T-helper 1 cell treated with Interleukin-12 subunit alpha and Interleukin-12 subunit beta and Interleukin-4 antibody, amounts not matched to agents 30 μg/mL and 1 μg/mL, for 36 hours (primary cell): ENCODE measurements around the gene WAS.

Source experiments
- H3K27ac Mint-ChIP-seq: one replicate; pipeline ENCODE4 v1.8.0; 2021; ENCODE audit warnings: mild to moderate bottlenecking, mixed read lengths
- H3K27me3 Mint-ChIP-seq: one replicate; pipeline ENCODE4 v1.8.0; 2021; ENCODE audit warnings: low read depth, mixed read lengths
- H3K36me3 Mint-ChIP-seq: one replicate; pipeline ENCODE4 v1.8.0; 2021; ENCODE audit warnings: low read depth, mixed read lengths
- H3K4me1 Mint-ChIP-seq: one replicate; pipeline ENCODE4 v1.8.0; 2021; ENCODE audit warnings: low read depth, mixed read lengths
- H3K4me3 Mint-ChIP-seq: one replicate; pipeline ENCODE4 v1.8.0; 2021; ENCODE audit warnings: mild to moderate bottlenecking, moderate library complexity, mixed read lengths
- H3K9me3 Mint-ChIP-seq: one replicate; pipeline ENCODE4 v1.8.0; 2021; ENCODE audit warnings: mixed read lengths

The WAS gene

DNA sequence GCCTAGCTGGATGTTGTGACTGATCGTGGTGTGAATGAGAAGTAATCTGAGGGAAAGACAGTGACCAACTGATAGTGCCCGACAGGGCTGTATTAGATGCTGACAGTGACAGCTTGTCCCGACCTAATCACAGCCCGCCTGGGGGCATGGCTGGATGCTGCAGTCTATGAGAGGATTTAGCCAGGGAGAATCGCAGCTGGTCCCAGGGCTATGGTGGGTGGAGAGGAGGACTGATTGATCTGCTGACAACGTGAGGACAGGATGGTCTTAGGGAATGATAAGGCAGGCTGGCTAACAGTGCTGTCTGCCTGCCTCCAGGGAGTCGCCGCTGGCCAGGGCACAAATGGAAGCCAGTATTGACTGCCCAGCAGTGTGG, 12.3 kb downstream of the WAS start:
- H3K27me3 Mint-ChIP-seq, result no peaks in the 10 kb centered on the region
- H3K9me3 Mint-ChIP-seq, result no peaks in the 10 kb centered on the region
- H3K36me3 Mint-ChIP-seq, result peaks cover 20% of the 10 kb centered on the region
- H3K4me1 Mint-ChIP-seq, result peaks cover 19% of the 10 kb centered on the region
- H3K4me3 Mint-ChIP-seq, result peak overlapping the region; percentile 89
- peak overlapping the region; percentile 95 for H3K27ac Mint-ChIP-seq

DNA sequence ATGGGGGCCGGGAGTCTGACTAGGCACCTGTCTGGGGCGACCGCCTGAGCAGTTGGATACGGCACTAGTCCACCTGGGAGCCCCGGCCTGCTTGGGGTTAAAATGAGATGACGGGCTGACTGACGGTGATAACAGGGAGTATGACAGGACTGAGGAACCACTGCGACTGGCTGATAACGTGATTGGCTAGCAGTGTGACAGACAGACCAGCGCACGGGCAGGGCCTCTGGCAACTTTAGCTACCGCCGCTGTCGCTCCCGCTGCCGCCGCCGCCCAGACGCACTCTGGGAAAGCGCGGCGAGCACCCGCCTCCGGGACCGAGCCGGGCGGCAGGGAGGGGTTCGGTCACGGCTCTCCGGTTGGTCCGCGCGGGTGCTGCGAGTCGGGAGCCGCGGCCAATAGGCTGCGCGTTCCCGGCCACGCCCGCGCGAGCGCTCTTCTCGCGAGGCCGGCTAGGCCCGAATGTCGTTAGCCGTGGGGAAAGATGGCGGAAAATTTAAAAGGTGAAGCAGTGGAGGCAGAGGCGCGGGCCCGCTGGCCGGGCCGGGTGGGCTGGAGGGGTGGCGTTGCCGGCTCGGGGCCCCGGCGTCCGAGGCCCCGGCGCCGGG, 12.8 kb downstream of the WAS start, which contains the start of gene SUV39H1:
SUV39H1 (plus strand) TSS at position 434 of the 608 bp plus-strand sequence; CDS start at position 485, 51 bp downstream.
- Mint-ChIP-seq H3K36me3 (peaks cover 18% of the 10 kb centered on the region), H3K27ac (peak within 1 kb of the TSS; percentile 95), H3K27me3 (no peaks in the 10 kb centered on the region), H3K9me3 (no peaks in the 10 kb centered on the region), H3K4me3 (peak within 1 kb of the TSS; percentile 89), H3K4me1 (peaks cover 19% of the 10 kb centered on the region)

DNA sequence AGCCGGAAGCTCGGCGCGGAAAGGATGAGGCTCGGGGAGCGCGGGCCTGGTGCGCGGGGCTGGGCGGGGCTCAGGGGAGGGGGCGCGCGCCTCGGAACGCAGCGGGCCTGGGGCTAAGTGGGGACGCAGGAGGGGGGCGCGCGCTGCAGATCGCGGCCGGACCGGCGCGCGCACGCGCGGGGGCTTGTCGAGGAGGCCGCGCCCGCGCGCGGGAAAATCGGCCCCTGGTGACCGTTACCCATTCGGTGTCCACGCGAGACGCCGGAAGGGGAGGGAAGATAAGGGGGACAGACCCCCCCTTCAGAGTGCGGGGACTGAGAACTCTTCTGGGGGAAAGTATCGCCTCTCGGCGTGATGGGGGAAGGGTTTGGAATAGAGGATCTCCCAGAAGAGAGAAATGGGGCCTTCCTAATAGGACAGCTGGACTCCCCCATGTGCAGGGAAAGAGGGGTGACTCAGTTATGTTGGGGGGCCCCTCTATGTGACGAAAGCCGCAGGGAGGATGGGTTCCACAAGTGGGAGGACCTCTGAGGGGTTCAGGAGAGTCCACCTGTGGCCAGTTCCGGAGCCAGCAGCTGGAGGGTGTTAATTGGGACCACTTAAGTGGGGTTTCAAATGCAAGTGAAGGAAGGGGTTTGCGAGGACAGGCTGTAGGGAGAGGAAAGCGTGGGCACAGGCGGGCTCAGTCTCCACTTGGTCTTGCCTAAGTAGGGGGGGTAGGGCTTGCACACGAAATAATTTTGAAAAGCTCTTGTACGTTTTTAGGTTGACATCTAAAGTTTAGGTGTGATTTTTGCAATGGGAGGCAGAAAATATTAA, 13.5 kb downstream of the WAS start:
- peak overlapping the region; percentile 88 for H3K4me3 Mint-ChIP-seq
- H3K36me3 Mint-ChIP-seq, result peaks cover 15% of the 10 kb centered on the region
- peak overlapping the region; percentile 89 for H3K27ac Mint-ChIP-seq
- no peaks in the 10 kb centered on the region for H3K9me3 Mint-ChIP-seq
- no peaks in the 10 kb centered on the region for H3K27me3 Mint-ChIP-seq
- H3K4me1 Mint-ChIP-seq, result peaks cover 19% of the 10 kb centered on the region

DNA sequence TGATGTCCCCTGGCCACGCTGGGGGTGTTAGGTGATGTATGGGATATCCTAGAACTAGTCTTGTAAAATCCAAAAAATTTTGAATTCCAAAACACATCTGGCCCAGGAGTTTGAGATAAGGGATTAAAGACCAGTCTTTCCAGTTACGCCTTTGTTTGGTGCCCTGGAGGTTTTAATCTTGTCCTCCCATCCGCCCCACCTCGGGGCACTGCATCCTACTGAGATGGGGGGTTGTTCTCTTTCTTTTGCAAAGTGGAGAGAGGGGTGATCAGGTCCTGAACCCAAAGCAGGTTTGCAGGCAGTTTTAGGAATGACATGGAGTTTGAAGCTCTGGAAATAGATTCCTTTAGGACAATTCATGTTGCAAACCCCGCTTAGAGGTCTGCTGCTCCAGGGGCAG, 14.7 kb downstream of the WAS start:
- H3K27me3 Mint-ChIP-seq, result no peaks in the 10 kb centered on the region
- peak overlapping the region; percentile 89 for H3K27ac Mint-ChIP-seq
- peaks cover 23% of the 10 kb centered on the region for H3K4me1 Mint-ChIP-seq
- no peaks in the 10 kb centered on the region for H3K9me3 Mint-ChIP-seq
- H3K4me3 Mint-ChIP-seq, result peak overlapping the region; percentile 88
- H3K36me3 Mint-ChIP-seq, result peaks cover 20% of the 10 kb centered on the region

GRCh38 chrX:48700246-48700645, 16.6 kb downstream of the WAS start:
- Mint-ChIP-seq H3K4me3 (no peak overlapping the region), H3K4me1 (peaks cover 31% of the 10 kb centered on the region), H3K9me3 (no peaks in the 10 kb centered on the region), H3K27me3 (no peaks in the 10 kb centered on the region), H3K36me3 (peaks cover 26% of the 10 kb centered on the region), H3K27ac (no peak overlapping the region)

DNA sequence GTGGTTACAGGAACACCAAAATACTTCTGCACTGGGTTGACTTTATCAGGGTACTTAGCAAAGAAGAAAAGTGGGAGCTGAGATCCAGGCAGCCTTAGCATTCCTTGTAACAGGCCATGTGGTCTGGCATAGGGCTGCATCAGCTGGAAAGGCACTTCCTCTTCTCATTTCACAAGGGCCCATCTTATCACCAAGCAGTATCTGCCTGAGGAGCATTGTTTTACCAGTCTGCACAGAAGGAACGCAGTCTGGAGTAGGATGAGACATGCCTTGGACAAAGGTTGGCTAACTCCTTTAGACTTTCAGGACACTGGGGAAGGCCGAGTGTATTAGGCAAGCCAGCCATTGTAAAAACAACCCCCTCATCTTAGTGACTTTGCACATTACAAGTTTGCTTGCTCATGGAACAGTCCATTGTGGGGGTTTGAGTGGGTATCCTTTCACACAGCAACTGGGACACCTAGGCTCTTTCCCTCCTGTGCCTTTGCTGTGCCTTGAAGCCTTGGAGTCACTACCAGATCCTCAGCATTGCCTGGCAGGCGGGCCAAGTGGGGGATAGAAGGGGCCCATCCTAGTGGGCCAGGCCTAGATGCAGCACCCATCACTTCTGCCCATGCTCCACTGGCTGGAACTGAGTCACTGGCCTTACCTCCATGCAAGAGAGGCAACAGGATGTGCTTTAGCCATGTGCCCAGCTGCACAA, 17.5 kb downstream of the WAS start:
- peaks cover 24% of the 10 kb centered on the region for H3K4me1 Mint-ChIP-seq
- H3K27ac Mint-ChIP-seq, result no peak overlapping the region
- peaks cover 24% of the 10 kb centered on the region for H3K36me3 Mint-ChIP-seq
- no peak overlapping the region for H3K4me3 Mint-ChIP-seq
- no peaks in the 10 kb centered on the region for H3K27me3 Mint-ChIP-seq
- no peaks in the 10 kb centered on the region for H3K9me3 Mint-ChIP-seq

- no peak overlapping the region for H3K27ac Mint-ChIP-seq
- H3K9me3 Mint-ChIP-seq, result no peaks in the 10 kb centered on the region
- H3K27me3 Mint-ChIP-seq, result no peaks in the 10 kb centered on the region
- peaks cover 24% of the 10 kb centered on the region for H3K36me3 Mint-ChIP-seq
- H3K4me3 Mint-ChIP-seq, result no peak overlapping the region
- peaks cover 22% of the 10 kb centered on the region for H3K4me1 Mint-ChIP-seq
Observed at GRCh38 chrX:48702032-48702431, 18.4 kb downstream of the WAS start.

- peaks cover 21% of the 10 kb centered on the region for H3K36me3 Mint-ChIP-seq
- no peak overlapping the region for H3K4me3 Mint-ChIP-seq
- H3K4me1 Mint-ChIP-seq, result peaks cover 17% of the 10 kb centered on the region
- H3K27ac Mint-ChIP-seq, result peak overlapping the region; percentile 63
- H3K27me3 Mint-ChIP-seq, result no peaks in the 10 kb centered on the region
- no peaks in the 10 kb centered on the region for H3K9me3 Mint-ChIP-seq
Observed at GRCh38 chrX:48702716-48703115, 19.1 kb downstream of the WAS start.

DNA sequence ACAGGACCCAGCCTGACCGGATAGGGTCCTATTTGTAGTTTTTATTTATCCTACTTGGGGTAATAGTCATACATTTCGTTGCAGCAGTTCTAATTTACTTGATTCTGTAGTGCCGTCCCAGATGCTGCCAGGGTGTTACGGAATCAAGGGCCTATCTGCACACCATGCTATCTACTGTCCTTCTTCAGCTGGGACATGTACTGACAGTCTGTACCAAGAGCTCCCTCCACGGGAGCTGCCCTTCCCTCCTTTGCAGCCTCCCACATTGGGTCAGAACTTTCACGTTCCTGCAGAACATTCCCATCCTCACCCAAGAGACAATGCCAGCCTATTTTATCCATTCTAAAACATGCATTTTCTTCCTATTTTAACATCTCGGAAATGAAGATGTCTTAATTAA, 19.6 kb downstream of the WAS start:
- Mint-ChIP-seq H3K9me3 (no peaks in the 10 kb centered on the region), H3K27me3 (no peaks in the 10 kb centered on the region), H3K36me3 (peaks cover 21% of the 10 kb centered on the region), H3K4me3 (no peak overlapping the region), H3K27ac (no peak overlapping the region), H3K4me1 (peaks cover 16% of the 10 kb centered on the region)

DNA sequence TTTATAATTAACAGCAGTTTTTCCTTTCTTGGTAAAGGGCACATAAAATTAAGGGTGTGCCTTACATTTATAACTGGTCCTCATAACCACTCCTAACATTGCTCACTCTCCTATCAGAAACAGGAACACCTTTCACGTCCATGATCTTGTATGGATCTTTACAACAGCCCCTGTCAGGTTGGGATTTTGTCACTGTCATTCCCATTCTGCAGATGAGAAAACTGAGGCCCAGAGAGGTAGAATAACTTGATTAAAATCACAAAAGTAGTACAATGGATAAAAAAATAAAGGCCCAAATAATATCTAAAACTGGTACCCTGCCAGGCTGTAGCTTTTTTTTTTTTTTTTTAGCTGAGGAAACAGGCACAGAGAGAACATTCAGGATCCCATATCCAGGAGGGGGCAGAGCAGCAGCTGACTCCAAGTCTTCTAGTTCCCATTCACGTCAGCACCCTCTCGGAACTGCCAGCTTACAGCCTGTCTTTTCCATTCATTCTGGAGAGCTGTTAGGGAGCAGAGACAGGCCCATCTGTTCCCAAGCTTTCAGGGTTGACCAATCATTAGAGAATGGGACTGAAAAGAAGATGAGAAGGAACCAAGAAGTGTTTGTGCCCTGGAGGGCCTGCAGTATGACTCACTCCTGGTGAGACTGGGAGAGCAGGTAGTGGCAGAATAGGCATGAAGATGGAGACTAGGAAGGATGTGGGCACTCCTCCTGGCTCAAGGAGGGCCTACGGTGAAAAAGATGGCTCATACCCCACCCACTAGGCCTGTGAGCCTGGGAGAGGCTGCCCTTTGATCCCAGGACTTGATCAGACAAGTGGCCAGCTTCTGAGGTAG, 20.3 kb downstream of the WAS start:
- H3K27me3 Mint-ChIP-seq, result no peaks in the 10 kb centered on the region
- H3K36me3 Mint-ChIP-seq, result peaks cover 24% of the 10 kb centered on the region
- peaks cover 16% of the 10 kb centered on the region for H3K4me1 Mint-ChIP-seq
- H3K27ac Mint-ChIP-seq, result peak overlapping the region; percentile 45
- H3K4me3 Mint-ChIP-seq, result no peak overlapping the region
- H3K9me3 Mint-ChIP-seq, result no peaks in the 10 kb centered on the region

DNA sequence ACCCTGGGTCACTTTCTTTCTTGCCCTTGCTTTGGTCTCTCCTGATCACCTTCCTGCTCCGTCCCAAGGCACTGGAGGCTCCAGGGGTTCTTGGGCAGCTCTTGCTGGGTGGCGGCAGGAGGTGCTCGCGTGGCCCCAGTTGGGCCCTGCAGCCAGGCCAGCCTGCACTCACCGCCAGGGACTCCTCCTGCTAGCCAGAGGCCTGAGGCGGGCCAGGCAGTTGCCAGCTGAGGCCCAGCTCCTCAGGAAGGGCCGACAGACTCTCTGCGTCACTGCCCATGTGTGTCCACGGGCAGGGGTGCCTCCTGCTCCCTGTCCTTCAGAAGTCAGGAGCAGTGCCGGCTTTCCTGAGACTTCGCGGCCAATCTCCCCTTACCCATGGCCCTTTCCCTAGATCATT, 22.3 kb downstream of the WAS start:
- no peaks in the 10 kb centered on the region for H3K9me3 Mint-ChIP-seq
- H3K27me3 Mint-ChIP-seq, result no peaks in the 10 kb centered on the region
- no peak overlapping the region for H3K4me3 Mint-ChIP-seq
- peaks cover 16% of the 10 kb centered on the region for H3K4me1 Mint-ChIP-seq
- H3K36me3 Mint-ChIP-seq, result peaks cover 26% of the 10 kb centered on the region
- H3K27ac Mint-ChIP-seq, result peak overlapping the region; percentile 49

DNA sequence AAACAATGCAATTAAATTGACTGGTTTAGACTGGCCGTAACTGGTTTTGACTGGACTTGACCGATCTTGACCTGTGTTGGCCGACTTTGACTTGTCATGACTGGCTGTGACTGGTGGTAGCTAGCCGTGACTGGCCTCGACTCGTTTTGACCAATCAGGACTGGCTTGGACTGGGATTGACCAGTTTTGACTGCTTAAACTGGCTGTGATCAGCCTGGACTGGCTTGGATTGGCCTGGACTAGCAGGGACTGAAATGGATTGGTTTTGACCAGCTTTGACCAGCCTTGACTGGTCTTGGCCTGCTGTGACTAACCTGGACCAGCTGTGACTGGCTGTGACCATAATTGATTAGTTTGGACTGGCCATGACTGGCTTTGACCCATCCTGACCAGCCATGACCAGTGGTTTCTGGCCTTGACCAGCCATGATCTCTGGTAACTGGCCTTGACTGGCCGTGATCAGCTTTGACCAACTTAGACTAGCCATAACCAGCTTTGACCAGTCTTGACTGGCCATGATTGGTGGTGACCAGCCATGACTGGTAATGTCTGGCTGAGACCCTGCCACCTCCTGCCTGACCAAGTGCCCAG, 26.0 kb downstream of the WAS start:
- Mint-ChIP-seq H3K36me3 (peaks cover 26% of the 10 kb centered on the region), H3K27me3 (no peaks in the 10 kb centered on the region), H3K4me1 (peaks cover 40% of the 10 kb centered on the region), H3K27ac (no peak overlapping the region), H3K9me3 (no peaks in the 10 kb centered on the region), H3K4me3 (no peak overlapping the region)

GRCh38 chrX:48711162-48711928, 27.7 kb downstream of the WAS start:
- Mint-ChIP-seq H3K36me3 (peaks cover 27% of the 10 kb centered on the region), H3K4me3 (peak overlapping the region; percentile 79), H3K27me3 (no peaks in the 10 kb centered on the region), H3K27ac (peak overlapping the region; percentile 96), H3K9me3 (no peaks in the 10 kb centered on the region), H3K4me1 (peaks cover 56% of the 10 kb centered on the region)
